ENCODE measurements around the gene PLLP. TPM values are rescaled to one million over a fixed set of nuclear protein-coding genes. Genes with fewer than 3 reads are reported as not detected.
A peak's percentile ranks its signal among the peaks of the same experiment; 100 is the strongest.

Gene PLLP
- total RNA-seq, 4 donors from 2014 or later: 9.0 to 49.1 (median 12.2) TPM

DNA sequence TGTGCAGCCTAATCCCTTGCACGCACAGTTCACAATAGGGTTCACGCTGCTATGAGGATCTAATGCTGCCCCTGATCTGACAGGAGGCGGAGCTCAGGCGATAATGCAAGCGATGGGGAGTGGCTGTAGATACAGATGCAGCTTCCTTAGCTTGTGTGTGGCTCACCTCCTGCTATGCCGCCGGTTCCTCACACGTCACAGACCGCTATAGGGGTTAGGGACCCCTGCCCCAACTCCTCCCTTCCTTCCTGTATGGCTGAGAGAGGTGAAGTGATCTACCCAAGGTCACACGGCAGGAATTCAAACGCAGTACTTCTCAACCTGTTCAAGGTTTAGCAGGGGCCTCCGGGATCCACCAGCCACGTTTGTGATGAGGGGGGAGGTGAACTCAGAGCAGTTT lies 13.4 kb upstream of the PLLP start:
- DNase-seq (ENCODE audit: low spot score) (no peak), ATAC-seq (ENCODE audit: low FRiP score) (no peak)
- TF ChIP-seq, protein P1, sequence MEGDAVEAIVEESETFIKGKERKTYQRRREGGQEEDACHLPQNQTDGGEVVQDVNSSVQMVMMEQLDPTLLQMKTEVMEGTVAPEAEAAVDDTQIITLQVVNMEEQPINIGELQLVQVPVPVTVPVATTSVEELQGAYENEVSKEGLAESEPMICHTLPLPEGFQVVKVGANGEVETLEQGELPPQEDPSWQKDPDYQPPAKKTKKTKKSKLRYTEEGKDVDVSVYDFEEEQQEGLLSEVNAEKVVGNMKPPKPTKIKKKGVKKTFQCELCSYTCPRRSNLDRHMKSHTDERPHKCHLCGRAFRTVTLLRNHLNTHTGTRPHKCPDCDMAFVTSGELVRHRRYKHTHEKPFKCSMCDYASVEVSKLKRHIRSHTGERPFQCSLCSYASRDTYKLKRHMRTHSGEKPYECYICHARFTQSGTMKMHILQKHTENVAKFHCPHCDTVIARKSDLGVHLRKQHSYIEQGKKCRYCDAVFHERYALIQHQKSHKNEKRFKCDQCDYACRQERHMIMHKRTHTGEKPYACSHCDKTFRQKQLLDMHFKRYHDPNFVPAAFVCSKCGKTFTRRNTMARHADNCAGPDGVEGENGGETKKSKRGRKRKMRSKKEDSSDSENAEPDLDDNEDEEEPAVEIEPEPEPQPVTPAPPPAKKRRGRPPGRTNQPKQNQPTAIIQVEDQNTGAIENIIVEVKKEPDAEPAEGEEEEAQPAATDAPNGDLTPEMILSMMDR (IDR thresholded peaks at IDR 0.05): no peak

DNA sequence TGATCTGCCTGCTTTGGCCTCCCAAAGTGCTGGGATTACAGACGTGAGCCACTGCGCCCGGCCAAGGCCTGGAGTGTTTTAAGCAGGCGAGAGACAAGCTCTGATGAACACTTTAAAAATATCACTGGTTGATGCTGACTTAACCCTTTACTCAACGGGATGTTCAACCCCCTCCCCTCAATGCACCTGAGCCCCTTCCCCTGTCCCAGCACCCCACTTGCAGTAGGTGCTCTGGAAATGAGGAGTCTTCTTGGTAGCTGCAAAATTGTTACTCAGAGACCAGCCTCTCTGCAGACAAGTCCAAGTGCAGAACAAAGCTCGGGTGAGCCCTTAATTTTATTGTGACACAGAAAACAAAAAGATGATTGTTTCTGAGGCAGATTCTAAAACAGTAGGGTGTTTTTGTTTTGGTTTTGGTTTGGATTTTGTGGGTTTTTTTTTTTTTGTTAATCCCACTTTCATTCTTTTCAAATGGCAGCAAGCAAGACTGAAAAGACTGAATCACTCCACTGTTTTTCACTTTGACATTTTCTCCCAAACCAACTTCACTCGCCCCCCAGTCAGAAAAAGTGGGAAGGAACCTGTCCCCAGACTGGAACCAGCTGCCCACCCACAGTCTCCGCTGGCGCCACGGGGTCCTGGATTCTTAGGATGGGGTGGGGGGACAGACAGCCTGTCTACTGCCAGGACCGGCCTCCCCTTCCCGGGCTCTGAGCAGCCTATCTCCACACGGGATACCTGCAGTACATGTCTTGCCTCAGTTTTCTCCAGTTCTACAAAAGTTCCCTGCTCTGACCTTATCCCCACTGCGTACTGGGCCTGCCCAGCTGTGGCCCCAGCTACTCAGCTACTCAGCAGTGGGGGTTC lies 5.2 kb upstream of the PLLP start:
- no peak for DNase-seq (ENCODE audit: low spot score)
- no peak for ATAC-seq (ENCODE audit: low FRiP score)

DNA sequence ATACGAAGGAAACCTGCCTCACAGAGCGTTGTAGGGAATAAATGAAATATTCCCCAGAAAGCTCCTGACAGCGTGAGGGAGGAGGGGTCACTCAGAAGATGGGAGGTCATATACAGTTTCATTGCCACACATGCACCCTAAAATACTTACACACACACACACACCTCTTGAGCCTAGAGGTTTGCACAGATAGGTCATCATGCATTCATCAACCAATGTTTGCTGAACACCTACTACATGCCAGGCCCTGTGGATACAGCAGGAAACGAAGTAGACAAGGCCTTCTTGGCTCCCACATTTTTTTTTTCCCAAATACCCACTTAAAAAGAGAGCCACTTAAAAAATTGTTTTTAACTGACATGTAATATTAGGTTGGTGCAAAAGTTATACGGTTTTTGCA lies 907 bp upstream of the PLLP start:
- TF ChIP-seq, protein P1 (IDR thresholded peaks at IDR 0.05): no peak
- ATAC-seq (ENCODE audit: low FRiP score): no peak
- DNase-seq (ENCODE audit: low spot score): no peak

More for the DNA sequence above, 5.2 kb upstream of the PLLP start:
- TF ChIP-seq, protein P1 (IDR thresholded peaks at IDR 0.05): no peak

DNA sequence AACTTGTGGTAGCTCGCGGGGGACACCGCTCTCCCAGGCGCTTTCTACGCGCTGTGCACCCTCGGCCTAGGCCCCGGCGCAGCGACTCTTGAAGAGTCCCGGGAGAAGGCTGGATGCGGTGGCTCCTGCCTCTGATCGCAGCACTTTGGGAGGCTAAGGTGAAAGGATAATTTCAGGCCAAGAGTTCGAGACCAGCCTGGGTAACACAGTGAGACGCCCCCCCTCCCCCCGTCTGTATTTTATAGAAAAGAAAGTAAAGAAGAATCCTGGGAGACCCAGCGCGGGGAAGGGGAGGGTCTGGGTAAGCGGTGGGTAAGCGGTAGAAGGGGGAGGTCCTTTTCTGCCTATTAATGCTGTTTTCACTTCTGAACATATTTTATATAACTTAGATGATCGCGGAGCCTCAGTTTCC lies 486 bp upstream of the PLLP start:
- DNase-seq (ENCODE audit: low spot score): no peak
- no peak for ATAC-seq (ENCODE audit: low FRiP score)
- TF ChIP-seq, protein P1 (IDR thresholded peaks at IDR 0.05): no peak

DNA sequence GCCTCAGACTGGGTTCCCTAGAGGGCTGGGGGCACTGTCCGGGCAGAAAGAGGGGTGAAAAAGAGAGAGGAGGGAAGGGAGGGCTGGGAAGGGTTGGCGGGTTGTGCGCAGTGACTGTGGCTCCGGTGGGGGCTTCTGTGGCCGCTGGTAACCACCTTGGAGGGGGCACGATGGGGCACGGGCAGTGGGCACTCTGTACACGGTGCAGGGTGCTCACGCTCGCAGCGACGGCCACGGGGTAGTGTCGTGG lies 588 bp downstream of the PLLP start:
- TF ChIP-seq, protein P1 (IDR thresholded peaks at IDR 0.05): no peak

DNA sequence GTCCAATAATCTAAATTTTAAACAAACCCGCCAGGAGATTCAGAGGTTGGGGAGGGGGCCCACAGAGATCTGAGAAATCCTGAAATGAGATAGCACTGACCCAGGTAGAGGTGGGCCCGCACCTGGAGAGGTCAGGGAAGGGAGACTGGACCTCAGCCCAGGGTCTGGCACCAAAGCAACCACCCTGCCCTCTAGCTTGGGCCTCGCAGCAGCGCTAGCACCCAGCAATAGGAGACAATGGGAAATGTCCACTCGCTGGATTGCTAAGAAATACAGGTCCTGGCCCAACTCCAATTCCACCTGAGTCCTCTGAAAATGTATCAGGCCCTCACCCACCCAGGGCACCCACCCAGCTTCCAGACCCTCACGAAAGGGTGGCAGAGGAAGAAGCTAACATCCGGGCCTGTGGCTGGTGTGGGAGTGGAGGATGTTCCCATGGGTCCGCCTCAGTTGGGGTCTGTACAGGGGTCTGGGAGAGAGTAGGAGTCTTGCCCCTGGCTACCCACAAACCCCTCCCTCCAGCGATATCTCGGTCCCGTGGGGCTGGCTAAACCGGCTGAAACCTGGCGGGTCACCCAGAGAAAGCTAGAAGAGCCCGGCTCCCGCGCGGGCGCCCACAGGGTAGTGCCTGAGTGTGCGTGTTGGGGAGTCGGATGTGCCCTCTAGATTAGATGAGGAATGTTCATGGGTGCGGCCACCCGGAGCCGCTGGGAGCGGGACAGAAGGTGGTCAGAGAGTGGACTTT lies 1.1 kb downstream of the PLLP start:
- TF ChIP-seq, protein P1 (IDR thresholded peaks at IDR 0.05): no peak
- DNase-seq (ENCODE audit: low spot score) (no peak), ATAC-seq (ENCODE audit: low FRiP score) (peak; percentile 29)

More for the DNA sequence above, 588 bp downstream of the PLLP start:
- no peak for DNase-seq (ENCODE audit: low spot score)
- ATAC-seq (ENCODE audit: low FRiP score): no peak

Measured in omental fat pad (tissue), 4 donors.